ENCODE measurements around the gene ANKRD17.

GRCh38 chr4:73221734-73222133, 36.9 kb downstream of the ANKRD17 start:
- TF ChIP-seq ZNF747 (tag by site-specific recombination; IDR thresholded peaks at IDR 0.05) (no peak), ATF2 (tag by site-specific recombination; IDR thresholded peaks at IDR 0.05; ENCODE audit: low read depth) (no peak), CTCF (tag by site-specific recombination; IDR thresholded peaks at IDR 0.05) (no peak), ZBTB11 (tag by site-specific recombination; conservative IDR thresholded peaks at IDR 0.05; ENCODE audit: low read depth) (no peak), ZNF549 (tag by site-specific recombination; IDR thresholded peaks at IDR 0.05) (no peak), SCRT1 (tag by site-specific recombination; IDR thresholded peaks at IDR 0.05; ENCODE audit: borderline replicate concordance) (no peak), BCL11B (tag by site-specific recombination; IDR thresholded peaks at IDR 0.05; ENCODE audit: low read depth) (no peak), KLF1 (tag by site-specific recombination; IDR thresholded peaks at IDR 0.05) (no peak), SALL2 (tag by site-specific recombination; IDR thresholded peaks at IDR 0.05; ENCODE audit: borderline replicate concordance) (no peak), ZNF449 (tag by site-specific recombination; IDR thresholded peaks at IDR 0.05) (no peak), ZNF701 (tag by site-specific recombination; IDR thresholded peaks at IDR 0.05) (no peak), ZNF561 (tag by site-specific recombination; IDR thresholded peaks at IDR 0.05; ENCODE audit: borderline replicate concordance) (no peak)
